HEK293T (cell line): ENCODE data around the gene FFAR3.

ENCODE experiments used
- CTCF ChIA-PET: fragments of 350-600 bp; formaldehyde crosslinking; extraction: SDS; loops from one replicate; lab custom pipeline; 2021; ENCODE audit warnings: antibody characterized with exemption, inconsistent platforms; lab: Yijun Ruan, JAX
- POLR2A ChIA-PET: fragments of 350-600 bp; formaldehyde crosslinking; extraction: SDS; loops from one replicate; lab custom pipeline; 2020; ENCODE audit warnings: antibody characterized with exemption, inconsistent platforms; lab: Yijun Ruan, JAX
- DNase-seq: peaks from one replicate; pipeline ENCODE4 v3.0.0; 2012; ENCODE audit warnings: mixed read lengths; ENCODE audit errors: extremely low spot score
- ARNT ChIP-seq: fragments of 450-650 bp; IDR thresholded peaks from 2 replicates; pipeline ENCODE4 v1.6.1; 2017; ENCODE audit warnings: mild to moderate bottlenecking
- BHLHE40 ChIP-seq: fragments of 450-650 bp; IDR thresholded peaks from 2 replicates; pipeline ENCODE4 v1.6.1; 2016; ENCODE audit warnings: mild to moderate bottlenecking, moderate library complexity, borderline replicate concordance
- CTBP1 ChIP-seq: fragments of 450-650 bp; IDR thresholded peaks from 2 replicates; pipeline ENCODE4 v1.6.1; 2016; ENCODE audit warnings: borderline replicate concordance
- ELF4 ChIP-seq: fragments of 450-650 bp; IDR thresholded peaks from 2 replicates; pipeline ENCODE4 v1.6.1; 2017; ENCODE audit warnings: antibody characterized with exemption
- FOXA1 ChIP-seq: fragments of 450-650 bp; IDR thresholded peaks from 2 replicates; pipeline ENCODE4 v1.6.1; 2016; ENCODE audit warnings: mild to moderate bottlenecking
- FOXK2 ChIP-seq: fragments of 450-650 bp; IDR thresholded peaks from 2 replicates; pipeline ENCODE4 v1.6.1; 2016; ENCODE audit warnings: mild to moderate bottlenecking
- FOXM1 ChIP-seq: fragments of 450-650 bp; IDR thresholded peaks from 2 replicates; pipeline ENCODE4 v1.6.1; 2017; ENCODE audit warnings: mild to moderate bottlenecking, borderline replicate concordance
- HDGF ChIP-seq: fragments of 450-650 bp; IDR thresholded peaks from 2 replicates; pipeline ENCODE4 v1.6.1; 2017; ENCODE audit warnings: antibody characterized with exemption, borderline replicate concordance
- L3MBTL2 ChIP-seq: fragments of 450-650 bp; conservative IDR thresholded peaks from 2 replicates; pipeline ENCODE4 v1.6.1; 2016; ENCODE audit warnings: mild to moderate bottlenecking
- LEF1 ChIP-seq: fragments of 450-650 bp; IDR thresholded peaks from 2 replicates; pipeline ENCODE4 v1.6.1; 2017; ENCODE audit warnings: mild to moderate bottlenecking, borderline replicate concordance
- NFRKB ChIP-seq: fragments of 450-650 bp; IDR thresholded peaks from 2 replicates; pipeline ENCODE4 v1.6.1; 2016; ENCODE audit warnings: mild to moderate bottlenecking, moderate library complexity
- SP1 ChIP-seq: fragments of 450-650 bp; IDR thresholded peaks from 2 replicates; pipeline ENCODE4 v1.6.1; 2017
- SUZ12 ChIP-seq: fragments of 450-650 bp; IDR thresholded peaks from 2 replicates; pipeline ENCODE4 v1.6.1; 2016; ENCODE audit warnings: mild to moderate bottlenecking
- TARDBP ChIP-seq: fragments of 450-650 bp; IDR thresholded peaks from 2 replicates; pipeline ENCODE4 v1.6.1; 2016
- ZNF384 ChIP-seq: fragments of 450-650 bp; IDR thresholded peaks from 2 replicates; pipeline ENCODE4 v1.6.1; 2016
- TF ChIP-seq, protein P1 (sequence below): fragments of 450-650 bp; IDR thresholded peaks from 2 replicates; pipeline ENCODE4 v1.6.1; 2016

FFAR3 gene

DNA sequence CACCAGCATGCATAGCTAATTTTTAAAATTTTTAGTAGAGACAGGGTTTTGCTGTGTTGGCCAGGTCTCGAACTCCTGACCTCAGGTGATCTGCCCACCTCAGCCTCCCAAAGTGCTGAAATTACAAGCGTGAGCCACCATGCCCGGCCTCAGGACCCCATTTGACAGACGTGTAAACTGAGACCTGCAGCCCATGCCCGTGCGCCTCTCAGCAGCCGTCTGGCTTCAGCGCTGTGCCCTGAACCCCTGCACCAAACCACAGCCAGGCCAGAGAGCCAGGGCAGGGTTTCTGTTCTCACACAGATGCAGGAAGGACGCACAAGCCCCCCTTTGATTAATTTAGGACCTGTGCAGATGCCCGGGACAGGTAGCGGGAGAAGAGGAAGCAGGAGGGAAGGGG, 17.8 kb upstream of the FFAR3 start:
- POLR2A ChIA-PET, result no interaction called here
- no peak for DNase-seq
- TF ChIP-seq LEF1 (no peak), TARDBP (no peak), ZNF384 (no peak), SP1 (no peak), CTBP1 (no peak), SUZ12 (no peak), FOXK2 (no peak)

DNA sequence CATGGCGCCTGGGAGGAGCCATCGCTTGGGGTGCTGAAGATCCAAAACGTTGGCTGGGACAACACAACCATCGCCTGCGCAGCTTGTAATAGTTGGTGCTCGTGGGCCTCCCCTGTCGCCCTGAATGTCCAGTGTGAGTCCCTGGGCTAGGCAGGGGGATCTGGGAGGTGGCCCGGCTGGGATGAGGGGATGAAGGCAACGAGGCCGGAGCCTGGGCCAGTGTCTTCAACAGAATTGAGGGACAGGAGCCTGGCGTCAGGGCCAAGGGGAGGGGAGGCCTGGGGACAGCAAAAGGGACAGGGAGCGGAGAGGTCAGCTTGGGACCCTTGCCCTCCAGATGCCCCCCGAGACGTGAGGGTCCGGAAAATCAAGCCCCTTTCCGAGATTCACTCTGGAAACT, 17.3 kb upstream of the FFAR3 start:
- CTCF ChIA-PET, result no interaction called here
- TF ChIP-seq FOXM1 (no peak), NFRKB (no peak), ARNT (no peak), ZNF384 (no peak), ELF4 (no peak)
- POLR2A ChIA-PET, result no interaction called here
- no peak for DNase-seq

More for the DNA sequence above, 17.8 kb upstream of the FFAR3 start:
- CTCF ChIA-PET, result no interaction called here

DNA sequence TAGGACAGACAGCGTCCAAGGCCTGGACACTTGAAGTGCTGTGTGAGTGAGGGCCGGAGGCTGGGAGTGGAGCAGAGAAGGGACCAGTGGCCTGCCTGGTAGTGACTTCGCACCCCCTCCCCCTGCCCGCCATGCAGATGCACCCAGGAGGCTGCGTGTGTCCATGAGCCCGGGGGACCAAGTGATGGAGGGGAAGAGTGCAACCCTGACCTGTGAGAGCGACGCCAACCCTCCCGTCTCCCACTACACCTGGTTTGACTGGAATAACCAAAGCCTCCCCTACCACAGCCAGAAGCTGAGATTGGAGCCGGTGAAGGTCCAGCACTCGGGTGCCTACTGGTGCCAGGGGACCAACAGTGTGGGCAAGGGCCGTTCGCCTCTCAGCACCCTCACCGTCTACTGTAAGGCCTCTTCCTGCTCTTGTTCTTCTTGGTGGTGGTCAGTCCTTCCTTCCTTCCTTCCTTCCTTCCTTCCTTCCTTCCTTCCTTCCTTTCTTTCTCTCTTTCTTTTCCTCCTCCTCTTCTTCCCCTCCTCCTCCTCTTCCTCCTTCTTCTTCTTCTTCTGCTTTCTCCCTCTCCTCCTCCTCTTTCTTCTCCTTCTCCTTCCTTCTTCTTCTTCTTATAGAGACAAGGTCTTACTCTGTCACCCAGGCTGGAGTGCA, 16.6 kb upstream of the FFAR3 start:
- POLR2A ChIA-PET, result no interaction called here
- DNase-seq, result no peak
- TF ChIP-seq LEF1, result no peak
- TF ChIP-seq BHLHE40, result no peak
- TF ChIP-seq NFRKB, result no peak
- TF ChIP-seq HDGF, result no peak
- TF ChIP-seq SP1, result no peak
- no peak for TF ChIP-seq SUZ12
- TF ChIP-seq FOXM1, result no peak
- TF ChIP-seq, protein P1, sequence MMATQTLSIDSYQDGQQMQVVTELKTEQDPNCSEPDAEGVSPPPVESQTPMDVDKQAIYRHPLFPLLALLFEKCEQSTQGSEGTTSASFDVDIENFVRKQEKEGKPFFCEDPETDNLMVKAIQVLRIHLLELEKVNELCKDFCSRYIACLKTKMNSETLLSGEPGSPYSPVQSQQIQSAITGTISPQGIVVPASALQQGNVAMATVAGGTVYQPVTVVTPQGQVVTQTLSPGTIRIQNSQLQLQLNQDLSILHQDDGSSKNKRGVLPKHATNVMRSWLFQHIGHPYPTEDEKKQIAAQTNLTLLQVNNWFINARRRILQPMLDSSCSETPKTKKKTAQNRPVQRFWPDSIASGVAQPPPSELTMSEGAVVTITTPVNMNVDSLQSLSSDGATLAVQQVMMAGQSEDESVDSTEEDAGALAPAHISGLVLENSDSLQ, result no peak
- TF ChIP-seq ELF4, result no peak
- TF ChIP-seq ZNF384, result no peak
- TF ChIP-seq CTBP1, result no peak
- no peak for TF ChIP-seq ARNT
- CTCF ChIA-PET, result no interaction called here

DNA sequence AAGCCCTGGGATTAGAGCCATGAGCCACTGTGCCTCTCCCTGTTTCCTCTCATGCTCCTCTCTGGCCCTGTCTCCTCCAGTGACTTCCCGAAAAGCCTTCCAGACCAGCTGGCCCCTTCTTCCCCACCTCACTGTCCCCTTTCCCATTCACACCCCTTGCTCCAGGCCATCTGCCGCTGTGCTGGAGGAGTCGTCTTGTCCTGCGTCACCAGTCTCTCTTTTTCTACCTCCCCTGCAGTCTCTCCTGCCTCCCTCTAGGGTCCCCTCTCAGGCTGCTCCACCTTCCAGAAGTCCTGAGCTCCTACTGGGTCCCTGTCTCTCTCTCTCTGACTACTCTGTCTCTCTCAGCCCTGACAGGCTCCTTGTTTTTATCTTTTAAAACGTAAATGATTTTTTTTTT, 15.8 kb upstream of the FFAR3 start:
- ChIA-PET POLR2A (no interaction called here), CTCF (no interaction called here)
- TF ChIP-seq FOXA1 (no peak), LEF1 (no peak)
- no peak for DNase-seq

DNA sequence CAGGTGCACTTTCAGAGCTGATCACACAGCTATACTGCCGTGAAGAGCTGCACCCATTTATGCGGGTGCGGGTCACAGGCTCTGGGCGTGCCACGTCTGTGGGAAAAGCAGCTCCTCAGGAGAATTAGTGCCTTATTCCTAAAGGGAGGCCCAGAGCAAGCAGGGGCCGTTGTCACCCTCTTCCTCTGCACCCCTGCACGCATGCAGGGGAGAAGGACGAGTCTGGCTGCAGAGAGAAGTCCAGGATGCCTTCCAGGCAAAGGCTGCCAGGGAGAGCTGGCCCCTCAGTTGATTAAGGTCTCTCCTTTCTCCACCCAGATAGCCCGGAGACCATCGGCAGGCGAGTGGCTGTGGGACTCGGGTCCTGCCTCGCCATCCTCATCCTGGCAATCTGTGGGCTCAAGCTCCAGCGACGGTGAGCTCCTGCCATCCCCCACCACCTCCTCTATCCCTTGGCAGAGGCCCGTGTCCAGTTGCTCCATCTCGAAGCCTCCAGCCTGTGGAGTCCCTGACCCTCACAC, 13.7 kb upstream of the FFAR3 start:
- ChIA-PET CTCF (no interaction called here), POLR2A (no interaction called here)
- no peak for TF ChIP-seq FOXA1
- TF ChIP-seq L3MBTL2, result no peak
- no peak for TF ChIP-seq CTBP1
- no peak for TF ChIP-seq ZNF384
- TF ChIP-seq FOXM1, result no peak
- TF ChIP-seq LEF1, result no peak
- no peak for TF ChIP-seq ARNT
- no peak for TF ChIP-seq BHLHE40
- no peak for TF ChIP-seq HDGF
- no peak for TF ChIP-seq TARDBP
- no peak for TF ChIP-seq FOXK2
- TF ChIP-seq SUZ12, result no peak
- TF ChIP-seq, protein P1, result no peak
- no peak for TF ChIP-seq ELF4
- TF ChIP-seq NFRKB, result no peak
- no peak for TF ChIP-seq SP1
- no peak for DNase-seq

DNA sequence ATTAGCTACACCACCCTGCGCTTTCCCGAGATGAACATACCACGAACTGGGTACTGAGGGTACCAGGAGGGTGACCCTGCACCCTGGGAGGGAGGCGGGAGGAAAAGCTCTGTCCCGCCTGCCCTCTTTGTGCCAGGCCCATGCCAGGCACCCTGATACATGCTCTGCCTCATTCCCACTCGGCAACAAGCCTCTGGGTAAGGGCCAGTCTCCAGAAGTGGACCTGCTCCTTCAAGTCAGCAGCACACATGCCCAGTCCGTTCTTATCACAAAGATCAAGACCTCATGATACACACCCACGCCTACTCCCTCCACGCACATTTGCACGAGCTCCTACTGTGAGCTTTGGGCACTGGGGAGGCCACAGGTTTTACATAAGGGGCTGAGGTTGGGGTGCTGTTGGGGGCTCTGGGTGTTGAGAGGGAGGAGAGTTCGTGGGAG, 12.6 kb upstream of the FFAR3 start:
- ChIA-PET CTCF (no interaction called here), POLR2A (no interaction called here)
- TF ChIP-seq ARNT, result no peak
- no peak for TF ChIP-seq ZNF384
- no peak for TF ChIP-seq ELF4
- TF ChIP-seq SUZ12, result no peak
- no peak for TF ChIP-seq FOXA1
- TF ChIP-seq TARDBP, result no peak
- TF ChIP-seq FOXK2, result no peak
- no peak for TF ChIP-seq L3MBTL2
- TF ChIP-seq HDGF, result no peak
- TF ChIP-seq LEF1, result no peak
- TF ChIP-seq SP1, result no peak
- no peak for TF ChIP-seq BHLHE40
- DNase-seq, result no peak

DNA sequence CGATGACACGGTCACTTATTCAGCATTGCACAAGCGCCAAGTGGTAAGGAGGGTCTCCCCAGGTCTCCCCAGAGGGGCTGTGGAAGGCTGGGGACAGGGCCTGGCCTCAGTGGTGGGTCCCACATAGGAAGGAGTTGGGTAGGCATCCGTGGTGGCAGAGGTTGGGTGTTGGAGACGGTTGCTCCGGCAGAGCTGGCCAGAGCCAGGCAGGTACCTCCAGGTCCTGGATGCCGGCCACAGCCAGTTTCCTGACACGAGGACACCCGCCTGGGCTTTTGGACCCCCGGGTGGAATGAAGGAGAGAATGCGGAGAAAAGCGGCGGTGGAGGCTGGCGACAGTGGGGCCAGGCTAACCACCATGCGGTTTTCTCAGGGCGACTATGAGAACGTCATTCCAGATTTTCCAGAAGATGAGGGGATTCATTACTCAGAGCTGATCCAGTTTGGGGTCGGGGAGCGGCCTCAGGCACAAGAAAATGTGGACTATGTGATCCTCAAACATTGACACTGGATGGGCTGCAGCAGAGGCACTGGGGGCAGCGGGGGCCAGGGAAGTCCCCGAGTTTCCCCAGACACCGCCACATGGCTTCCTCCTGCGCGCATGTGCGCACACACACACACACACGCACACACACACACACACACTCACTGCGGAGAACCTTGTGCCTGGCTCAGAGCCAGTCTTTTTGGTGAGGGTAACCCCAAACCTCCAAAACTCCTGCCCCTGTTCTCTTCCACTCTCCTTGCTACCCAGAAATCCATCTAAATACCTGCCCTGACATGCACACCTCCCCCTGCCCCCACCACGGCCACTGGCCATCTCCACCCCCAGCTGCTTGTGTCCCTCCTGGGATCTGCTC, 11.8 kb upstream of the FFAR3 start:
- ChIA-PET POLR2A (no interaction called here), CTCF (no interaction called here)
- no peak for TF ChIP-seq FOXK2
- no peak for TF ChIP-seq ELF4
- no peak for TF ChIP-seq CTBP1
- TF ChIP-seq FOXM1, result no peak
- TF ChIP-seq ZNF384, result no peak
- no peak for TF ChIP-seq HDGF
- no peak for TF ChIP-seq FOXA1
- no peak for TF ChIP-seq LEF1
- no peak for TF ChIP-seq SP1
- no peak for TF ChIP-seq ARNT
- TF ChIP-seq NFRKB, result no peak
- TF ChIP-seq L3MBTL2, result no peak
- TF ChIP-seq, protein P1, result no peak
- TF ChIP-seq SUZ12, result no peak
- TF ChIP-seq TARDBP, result no peak
- no peak for TF ChIP-seq BHLHE40
- DNase-seq, result no peak
